Measurements from ENCODE around the gene FYB2. TPM values are rescaled to one million over a fixed set of nuclear protein-coding genes. Genes with fewer than 3 reads are reported as not detected.

Gene FYB2
- polyA plus RNA-seq, 1 donor (not counting 4 experiments of a cell fraction or from before 2014, with no cell fraction given) = not detected

DNA sequence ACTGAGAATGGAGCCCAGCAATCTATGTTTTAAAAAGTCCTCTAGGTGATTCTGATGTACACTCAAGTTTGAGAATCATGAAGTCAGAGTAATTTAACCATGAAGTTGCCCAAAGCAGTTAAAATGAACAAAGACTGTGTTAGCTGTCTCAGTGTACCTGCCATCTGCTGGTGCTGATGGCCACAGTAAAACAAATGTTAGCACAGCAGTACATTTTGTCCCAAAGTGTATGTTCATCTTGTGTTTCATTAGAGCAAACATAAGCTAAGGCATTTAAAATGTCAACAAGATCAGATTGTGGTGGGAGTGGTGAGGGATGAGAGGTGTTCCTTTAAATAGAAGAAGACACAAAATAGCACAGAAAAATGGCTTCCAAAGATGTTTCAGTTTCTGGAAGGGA is 31.1 kb downstream of the FYB2 start:
- Histone ChIP-seq H3K4me2 (ENCODE audit: control insufficient read depth, extremely low read depth, insufficient read depth, low read depth, low read length) (no peak overlapping the region), H3K27me3 (ENCODE audit: control insufficient read depth, extremely low read depth, insufficient read depth, low read length) (no peaks in the 10 kb centered on the region), H3K79me2 (ENCODE audit: control insufficient read depth, insufficient read depth, low read length) (no peaks in the 10 kb centered on the region), H3K36me3 (ENCODE audit: control insufficient read depth in 2 of 2, extremely low read depth in 1 of 2, insufficient read depth in 2 of 2, low read length in 2 of 2) (no peaks in the 10 kb centered on the region), H4K20me1 (ENCODE audit: control insufficient read depth, extremely low read depth, insufficient read depth, low read length) (no peaks in the 10 kb centered on the region), H3K4me3 (ENCODE audit: control insufficient read depth in 2 of 3, extremely low read depth in 1 of 3, insufficient read depth in 2 of 3, low read depth in 1 of 3, low read length in 3 of 3) (no peak overlapping the region), H3K9me3 (ENCODE audit: control insufficient read depth, low read depth, low read length) (no peaks in the 10 kb centered on the region), H3K9me1 (ENCODE audit: control insufficient read depth, extremely low read depth, insufficient read depth, low read length) (no peaks in the 10 kb centered on the region), H3K9ac (ENCODE audit: control insufficient read depth, extremely low read depth, insufficient read depth, low read length) (no peak overlapping the region), H2AFZ (ENCODE audit: control insufficient read depth, low read length) (no peak overlapping the region), H3K27ac (ENCODE audit: control insufficient read depth, insufficient read depth, low read length) (no peak overlapping the region), H3K4me1 (ENCODE audit: control insufficient read depth, extremely low read depth, insufficient read depth, low read length) (no peaks in the 10 kb centered on the region)
- no peak for DNase-seq (ENCODE audit: low read depth, low spot score)
- TF ChIP-seq EZH2 (IDR thresholded peaks at IDR 0.05; ENCODE audit: low read length) = no peak
- TF ChIP-seq, protein P1, sequence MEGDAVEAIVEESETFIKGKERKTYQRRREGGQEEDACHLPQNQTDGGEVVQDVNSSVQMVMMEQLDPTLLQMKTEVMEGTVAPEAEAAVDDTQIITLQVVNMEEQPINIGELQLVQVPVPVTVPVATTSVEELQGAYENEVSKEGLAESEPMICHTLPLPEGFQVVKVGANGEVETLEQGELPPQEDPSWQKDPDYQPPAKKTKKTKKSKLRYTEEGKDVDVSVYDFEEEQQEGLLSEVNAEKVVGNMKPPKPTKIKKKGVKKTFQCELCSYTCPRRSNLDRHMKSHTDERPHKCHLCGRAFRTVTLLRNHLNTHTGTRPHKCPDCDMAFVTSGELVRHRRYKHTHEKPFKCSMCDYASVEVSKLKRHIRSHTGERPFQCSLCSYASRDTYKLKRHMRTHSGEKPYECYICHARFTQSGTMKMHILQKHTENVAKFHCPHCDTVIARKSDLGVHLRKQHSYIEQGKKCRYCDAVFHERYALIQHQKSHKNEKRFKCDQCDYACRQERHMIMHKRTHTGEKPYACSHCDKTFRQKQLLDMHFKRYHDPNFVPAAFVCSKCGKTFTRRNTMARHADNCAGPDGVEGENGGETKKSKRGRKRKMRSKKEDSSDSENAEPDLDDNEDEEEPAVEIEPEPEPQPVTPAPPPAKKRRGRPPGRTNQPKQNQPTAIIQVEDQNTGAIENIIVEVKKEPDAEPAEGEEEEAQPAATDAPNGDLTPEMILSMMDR (optimal IDR thresholded peaks at IDR 0.05 in 1 of 3, IDR thresholded peaks at IDR 0.05 in 1 of 3, conservative IDR thresholded peaks at IDR 0.05 in 1 of 3; ENCODE audit: extremely low read depth in 1 of 3, insufficient read depth in 2 of 3, low read length in 3 of 3) = no peak
- dilution Hi-C loops (cut with MboI; ENCODE audit: extremely low pct_ligation_motif_present, low sequenced_read_pairs) = no loop called here
- FAIRE-seq = no peak

DNA sequence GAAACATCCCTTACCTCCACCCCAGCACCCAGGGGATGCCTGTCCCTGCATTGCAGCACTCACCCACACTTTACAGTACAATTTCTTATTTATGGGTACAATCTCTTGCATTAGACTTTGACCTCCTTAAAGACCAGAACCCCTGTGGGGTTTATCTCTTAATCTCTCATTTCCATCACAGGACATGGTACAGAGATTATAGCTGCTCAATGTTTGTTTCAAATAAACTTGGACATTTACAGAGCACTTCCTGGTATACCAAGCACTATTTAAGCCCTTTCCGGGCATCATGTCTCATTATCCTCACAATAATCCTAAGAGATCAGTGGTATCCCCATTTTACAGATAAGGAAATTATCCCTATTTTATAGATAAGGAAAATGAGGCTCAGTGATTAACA is 31.9 kb downstream of the FYB2 start:
- H3K9ac ChIP-seq (ENCODE audit: control insufficient read depth, extremely low read depth, insufficient read depth, low read length) = no peak overlapping the region
- no peaks in the 10 kb centered on the region for H3K4me1 ChIP-seq (ENCODE audit: control insufficient read depth, extremely low read depth, insufficient read depth, low read length)
- FAIRE-seq (no peak), DNase-seq (ENCODE audit: low read depth, low spot score) (no peak)
- H3K79me2 ChIP-seq (ENCODE audit: control insufficient read depth, insufficient read depth, low read length) = no peaks in the 10 kb centered on the region
- no peaks in the 10 kb centered on the region for H3K36me3 ChIP-seq (ENCODE audit: control insufficient read depth in 2 of 2, extremely low read depth in 1 of 2, insufficient read depth in 2 of 2, low read length in 2 of 2)
- no peak overlapping the region for H3K27ac ChIP-seq (ENCODE audit: control insufficient read depth, insufficient read depth, low read length)
- H3K9me3 ChIP-seq (ENCODE audit: control insufficient read depth, low read depth, low read length) = no peaks in the 10 kb centered on the region
- H3K4me2 ChIP-seq (ENCODE audit: control insufficient read depth, extremely low read depth, insufficient read depth, low read depth, low read length) = no peak overlapping the region
- dilution Hi-C loops (cut with MboI; ENCODE audit: extremely low pct_ligation_motif_present, low sequenced_read_pairs) = no loop called here
- TF ChIP-seq, protein P1 (optimal IDR thresholded peaks at IDR 0.05 in 1 of 3, IDR thresholded peaks at IDR 0.05 in 1 of 3, conservative IDR thresholded peaks at IDR 0.05 in 1 of 3; ENCODE audit: extremely low read depth in 1 of 3, insufficient read depth in 2 of 3, low read length in 3 of 3) = no peak
- no peak for TF ChIP-seq EZH2 (IDR thresholded peaks at IDR 0.05; ENCODE audit: low read length)
- H3K27me3 ChIP-seq (ENCODE audit: control insufficient read depth, extremely low read depth, insufficient read depth, low read length) = no peaks in the 10 kb centered on the region
- no peak overlapping the region for H2AFZ ChIP-seq (ENCODE audit: control insufficient read depth, low read length)
- H4K20me1 ChIP-seq (ENCODE audit: control insufficient read depth, extremely low read depth, insufficient read depth, low read length) = no peaks in the 10 kb centered on the region
- H3K9me1 ChIP-seq (ENCODE audit: control insufficient read depth, extremely low read depth, insufficient read depth, low read length) = no peaks in the 10 kb centered on the region
- no peak overlapping the region for H3K4me3 ChIP-seq (ENCODE audit: control insufficient read depth in 2 of 3, extremely low read depth in 1 of 3, insufficient read depth in 2 of 3, low read depth in 1 of 3, low read length in 3 of 3)
